ENCODE data around the gene SLF1.

DNA sequence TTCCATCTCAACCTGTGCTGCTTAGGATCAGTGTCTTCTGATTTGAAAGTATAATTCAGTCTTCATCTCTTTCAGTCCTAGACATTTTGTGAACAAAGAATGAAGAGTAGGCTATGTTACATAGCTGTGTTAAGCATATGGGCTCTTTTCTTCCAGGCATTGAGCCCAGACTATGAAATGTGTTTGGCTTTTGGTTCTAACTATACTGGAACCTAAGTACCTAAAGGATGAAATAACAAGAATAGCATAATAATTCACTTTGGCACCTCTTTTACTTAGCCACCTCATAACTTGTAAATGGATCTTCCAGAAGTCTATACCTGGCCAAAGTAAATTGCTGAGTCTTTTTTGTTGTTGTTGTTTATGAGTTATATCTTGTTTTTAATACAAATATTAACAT, 71.4 kb downstream of the SLF1 start:
- TF ChIP-seq, protein P1, sequence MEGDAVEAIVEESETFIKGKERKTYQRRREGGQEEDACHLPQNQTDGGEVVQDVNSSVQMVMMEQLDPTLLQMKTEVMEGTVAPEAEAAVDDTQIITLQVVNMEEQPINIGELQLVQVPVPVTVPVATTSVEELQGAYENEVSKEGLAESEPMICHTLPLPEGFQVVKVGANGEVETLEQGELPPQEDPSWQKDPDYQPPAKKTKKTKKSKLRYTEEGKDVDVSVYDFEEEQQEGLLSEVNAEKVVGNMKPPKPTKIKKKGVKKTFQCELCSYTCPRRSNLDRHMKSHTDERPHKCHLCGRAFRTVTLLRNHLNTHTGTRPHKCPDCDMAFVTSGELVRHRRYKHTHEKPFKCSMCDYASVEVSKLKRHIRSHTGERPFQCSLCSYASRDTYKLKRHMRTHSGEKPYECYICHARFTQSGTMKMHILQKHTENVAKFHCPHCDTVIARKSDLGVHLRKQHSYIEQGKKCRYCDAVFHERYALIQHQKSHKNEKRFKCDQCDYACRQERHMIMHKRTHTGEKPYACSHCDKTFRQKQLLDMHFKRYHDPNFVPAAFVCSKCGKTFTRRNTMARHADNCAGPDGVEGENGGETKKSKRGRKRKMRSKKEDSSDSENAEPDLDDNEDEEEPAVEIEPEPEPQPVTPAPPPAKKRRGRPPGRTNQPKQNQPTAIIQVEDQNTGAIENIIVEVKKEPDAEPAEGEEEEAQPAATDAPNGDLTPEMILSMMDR (IDR thresholded peaks at IDR 0.05): no peak
- TF ChIP-seq POLR2AphosphoS5 (IDR thresholded peaks at IDR 0.05) (no peak), POLR2A (IDR thresholded peaks at IDR 0.05; ENCODE audit: low read depth) (no peak), EP300 (IDR thresholded peaks at IDR 0.05) (no peak)

All from esophagus muscularis mucosa (tissue), 4 donors.